ENCODE data around the gene PRKCZ. TPM values are rescaled to one million over a fixed set of nuclear protein-coding genes. Genes with fewer than 3 reads are reported as not detected.

Gene PRKCZ
- total RNA-seq, 1 donor from 2014 or later: 120 TPM

DNA sequence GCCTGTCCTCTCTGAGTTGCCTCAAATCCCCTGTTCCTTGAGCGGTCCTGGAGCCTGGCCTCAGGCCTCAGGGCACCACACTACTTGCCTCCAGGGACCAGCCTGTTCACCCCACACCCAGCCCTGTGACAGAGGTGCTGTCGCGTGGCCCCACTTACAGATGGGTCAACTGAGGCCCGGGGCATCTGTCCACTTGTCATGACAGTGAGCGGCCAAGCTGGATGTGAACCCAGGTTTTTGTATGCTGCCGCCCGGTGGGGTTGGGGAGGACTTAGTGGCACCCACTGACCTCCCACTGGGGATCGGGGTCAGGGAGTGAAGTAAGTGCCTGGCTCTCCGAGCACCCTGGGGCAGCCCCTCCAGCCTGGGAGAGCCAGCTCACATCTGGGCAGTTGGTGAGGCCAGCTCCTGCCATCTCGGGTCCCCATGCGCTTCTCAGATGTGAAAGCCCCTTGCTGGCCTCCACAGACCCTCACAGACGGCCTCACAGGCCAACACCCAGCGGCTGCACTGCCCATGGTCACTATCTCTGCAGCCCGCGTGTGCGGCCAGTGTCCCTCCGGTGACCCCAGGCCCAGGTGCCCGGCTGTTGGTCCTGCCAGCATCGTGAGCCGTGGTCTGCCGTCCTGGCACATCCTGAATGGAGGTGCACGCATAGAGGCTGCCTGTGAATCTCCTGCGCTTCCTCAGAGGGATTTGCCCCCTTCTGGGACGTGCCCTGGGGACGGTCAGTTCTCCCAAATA lies 153.6 kb downstream of the PRKCZ start:
- H3K4me1 Mint-ChIP-seq (ENCODE audit: low read depth, unreplicated experiment): peaks cover 11% of the 10 kb centered on the region
- TF ChIP-seq, protein P1, sequence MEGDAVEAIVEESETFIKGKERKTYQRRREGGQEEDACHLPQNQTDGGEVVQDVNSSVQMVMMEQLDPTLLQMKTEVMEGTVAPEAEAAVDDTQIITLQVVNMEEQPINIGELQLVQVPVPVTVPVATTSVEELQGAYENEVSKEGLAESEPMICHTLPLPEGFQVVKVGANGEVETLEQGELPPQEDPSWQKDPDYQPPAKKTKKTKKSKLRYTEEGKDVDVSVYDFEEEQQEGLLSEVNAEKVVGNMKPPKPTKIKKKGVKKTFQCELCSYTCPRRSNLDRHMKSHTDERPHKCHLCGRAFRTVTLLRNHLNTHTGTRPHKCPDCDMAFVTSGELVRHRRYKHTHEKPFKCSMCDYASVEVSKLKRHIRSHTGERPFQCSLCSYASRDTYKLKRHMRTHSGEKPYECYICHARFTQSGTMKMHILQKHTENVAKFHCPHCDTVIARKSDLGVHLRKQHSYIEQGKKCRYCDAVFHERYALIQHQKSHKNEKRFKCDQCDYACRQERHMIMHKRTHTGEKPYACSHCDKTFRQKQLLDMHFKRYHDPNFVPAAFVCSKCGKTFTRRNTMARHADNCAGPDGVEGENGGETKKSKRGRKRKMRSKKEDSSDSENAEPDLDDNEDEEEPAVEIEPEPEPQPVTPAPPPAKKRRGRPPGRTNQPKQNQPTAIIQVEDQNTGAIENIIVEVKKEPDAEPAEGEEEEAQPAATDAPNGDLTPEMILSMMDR (IDR thresholded peaks at IDR 0.05; ENCODE audit: partially characterized antibody, unreplicated experiment): no peak

DNA sequence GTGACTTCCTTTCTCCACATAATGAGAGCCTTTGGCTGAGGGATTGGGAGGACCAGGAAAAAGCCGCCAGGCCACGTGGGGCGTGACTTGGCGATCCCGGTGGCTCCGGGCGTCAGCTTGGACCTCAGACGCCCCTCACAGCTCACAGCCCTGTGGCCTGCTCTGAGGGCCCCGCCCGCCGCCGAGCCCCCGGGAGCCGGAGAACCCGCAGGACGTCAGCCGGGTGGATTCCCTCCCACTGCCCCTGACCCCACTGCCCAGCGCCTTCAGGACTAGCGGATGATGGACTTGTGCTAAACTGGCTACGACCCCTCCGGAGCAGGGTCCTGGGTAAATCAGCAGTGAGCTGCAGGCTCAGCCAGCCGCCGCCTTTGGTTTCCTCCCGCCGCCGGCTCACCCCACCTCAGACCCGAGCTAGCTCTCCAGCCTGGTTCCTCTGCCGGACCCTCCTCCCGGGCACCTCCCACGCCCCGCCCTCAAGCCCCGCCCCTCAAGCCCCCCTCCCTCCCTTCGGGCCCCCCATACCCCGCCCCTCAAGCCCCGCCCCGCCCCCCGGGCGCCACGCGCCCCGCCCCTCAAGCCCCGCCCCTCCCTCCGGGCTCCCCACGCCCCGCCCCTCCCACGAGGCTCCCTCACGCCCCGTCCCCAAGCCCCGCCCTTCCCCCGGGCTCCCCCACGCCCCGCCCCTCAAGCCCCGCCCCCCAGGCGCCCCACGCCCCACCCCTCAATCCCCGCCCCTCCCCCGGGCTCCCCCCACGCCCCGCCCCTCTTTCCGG lies 154.4 kb downstream of the PRKCZ start:
- TF ChIP-seq, protein P1 (IDR thresholded peaks at IDR 0.05; ENCODE audit: partially characterized antibody, unreplicated experiment): no peak
- H3K4me3 Mint-ChIP-seq (ENCODE audit: unreplicated experiment): peak overlapping the region; percentile 74
- no peak overlapping the region for H3K27ac Mint-ChIP-seq (ENCODE audit: unreplicated experiment)

More for the DNA sequence above, 153.6 kb downstream of the PRKCZ start:
- Mint-ChIP-seq H3K36me3 (ENCODE audit: unreplicated experiment) (no peaks in the 10 kb centered on the region), H3K9me3 (ENCODE audit: unreplicated experiment) (peaks cover 5% of the 10 kb centered on the region), H3K27ac (ENCODE audit: unreplicated experiment) (no peak overlapping the region), H3K27me3 (ENCODE audit: unreplicated experiment) (no peaks in the 10 kb centered on the region), H3K4me3 (ENCODE audit: unreplicated experiment) (peak overlapping the region; percentile 74)
- DNase-seq: no peak

DNA sequence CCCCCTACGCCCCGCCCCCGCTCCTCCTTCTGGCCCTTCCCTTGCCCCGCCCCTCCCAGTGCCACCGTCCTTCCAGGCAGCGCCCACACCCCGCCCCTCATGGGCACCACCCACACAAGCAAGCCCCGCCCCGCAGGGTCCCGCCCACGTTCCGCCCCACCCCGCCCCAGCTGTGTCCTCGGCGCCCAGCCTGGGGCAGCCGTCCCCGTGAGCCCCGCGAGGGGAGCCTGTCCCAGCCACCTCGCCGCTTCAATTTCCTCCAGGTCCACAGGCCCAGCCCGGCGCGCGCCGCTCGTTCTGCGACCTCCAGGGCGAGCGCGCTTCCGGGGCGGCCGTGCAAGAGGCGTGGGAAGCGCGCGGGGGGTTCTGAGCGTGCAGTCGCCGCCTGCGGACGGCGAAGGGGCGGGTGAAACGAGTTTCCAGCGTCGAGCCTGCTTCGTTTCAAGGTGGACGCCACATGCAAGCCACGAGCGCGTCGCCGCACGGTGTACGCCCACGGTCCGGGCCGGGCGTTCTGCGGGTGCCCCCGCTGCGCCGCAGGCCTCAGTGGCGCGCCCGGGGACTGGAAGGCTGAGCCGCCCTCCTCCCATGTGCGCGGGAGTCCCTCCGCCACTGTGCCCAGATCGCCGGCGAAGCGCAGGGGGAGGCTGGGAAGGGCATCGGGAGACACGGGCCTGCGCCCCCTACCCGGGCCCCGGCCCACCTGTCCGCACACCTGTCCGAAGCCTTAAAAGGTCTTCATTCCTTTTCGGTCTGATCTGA lies 155.2 kb downstream of the PRKCZ start:
- DNase-seq: peak; percentile 94
- no peaks in the 10 kb centered on the region for H3K36me3 Mint-ChIP-seq (ENCODE audit: unreplicated experiment)
- TF ChIP-seq, protein P1 (IDR thresholded peaks at IDR 0.05; ENCODE audit: partially characterized antibody, unreplicated experiment): peak; percentile 10
- peaks cover 3% of the 10 kb centered on the region for H3K9me3 Mint-ChIP-seq (ENCODE audit: unreplicated experiment)
- H3K4me1 Mint-ChIP-seq (ENCODE audit: low read depth, unreplicated experiment): peaks cover 14% of the 10 kb centered on the region
- no peak overlapping the region for H3K27ac Mint-ChIP-seq (ENCODE audit: unreplicated experiment)
- no peak overlapping the region for H3K4me3 Mint-ChIP-seq (ENCODE audit: unreplicated experiment)
- no peaks in the 10 kb centered on the region for H3K27me3 Mint-ChIP-seq (ENCODE audit: unreplicated experiment)

More for the DNA sequence above, 154.4 kb downstream of the PRKCZ start:
- Mint-ChIP-seq H3K4me1 (ENCODE audit: low read depth, unreplicated experiment) (peaks cover 13% of the 10 kb centered on the region), H3K36me3 (ENCODE audit: unreplicated experiment) (no peaks in the 10 kb centered on the region), H3K9me3 (ENCODE audit: unreplicated experiment) (peaks cover 4% of the 10 kb centered on the region), H3K27me3 (ENCODE audit: unreplicated experiment) (no peaks in the 10 kb centered on the region)
- peak; percentile 86 for DNase-seq

GRCh38 chr1:2206813-2207487 lies 156.7 kb downstream of the PRKCZ start:
- DNase-seq: no peak
- H3K27ac Mint-ChIP-seq (ENCODE audit: unreplicated experiment): no peak overlapping the region
- H3K27me3 Mint-ChIP-seq (ENCODE audit: unreplicated experiment): no peaks in the 10 kb centered on the region
- H3K9me3 Mint-ChIP-seq (ENCODE audit: unreplicated experiment): peaks cover 3% of the 10 kb centered on the region
- no peak overlapping the region for H3K4me3 Mint-ChIP-seq (ENCODE audit: unreplicated experiment)
- peaks cover 14% of the 10 kb centered on the region for H3K4me1 Mint-ChIP-seq (ENCODE audit: low read depth, unreplicated experiment)
- no peaks in the 10 kb centered on the region for H3K36me3 Mint-ChIP-seq (ENCODE audit: unreplicated experiment)
- TF ChIP-seq, protein P1 (IDR thresholded peaks at IDR 0.05; ENCODE audit: partially characterized antibody, unreplicated experiment): no peak

Measured in glutamatergic neuron (in vitro differentiated cells).